Kidney (tissue), 14 donors: ENCODE results near the gene ADGRD1. TPM values are rescaled to one million over a fixed set of nuclear protein-coding genes. Genes with fewer than 3 reads are reported as not detected.

ENCODE experiments used
- DNase-seq, 5 donors: peaks; one replicate each; pipeline ENCODE4 v3.0.0-alpha.2; 2013 to 2020
- FAIRE-seq: peaks from 2 replicates; lab custom pipeline; 2012; peaks lifted over from hg19 to GRCh38; lab: Jason Lieb, UNC
- H3K27ac ChIP-seq, 2 donors: one replicate each; pipeline ENCODE4 v1.7.0; 2013; ENCODE audit warnings: low read depth in 2 of 2, low read length in 2 of 2, inconsistent platforms in 1 of 2
- H3K27me3 ChIP-seq: one replicate; pipeline ENCODE4 v1.7.1; 2013; ENCODE audit warnings: low read length, inconsistent platforms; ENCODE audit not compliant: control insufficient read depth, insufficient read depth
- H3K36me3 ChIP-seq, 3 donors: one replicate each; pipeline versions ENCODE4 v1.7.0 to v1.7.1; 2013; ENCODE audit warnings: low read length in 3 of 3, control low read depth in 1 of 3, inconsistent platforms in 1 of 3; ENCODE audit not compliant: insufficient read depth in 3 of 3, control insufficient read depth in 2 of 3
- H3K4me1 ChIP-seq, 3 donors: one replicate each; pipeline versions ENCODE4 v1.7.0 to v1.7.1; 2013; ENCODE audit warnings: low read length in 3 of 3, inconsistent platforms in 1 of 3, low read depth in 1 of 3; ENCODE audit not compliant: control insufficient read depth in 2 of 3, insufficient read depth in 2 of 3
- H3K4me3 ChIP-seq, 3 donors: one replicate each; pipeline versions ENCODE4 v1.7.0 to v1.8.1; 2013; ENCODE audit warnings: low read length in 3 of 3, control low read depth in 1 of 3, inconsistent platforms in 1 of 3
- H3K9ac ChIP-seq, 3 donors: one replicate each; pipeline versions ENCODE4 v1.7.0 to v1.7.1; 2013; ENCODE audit warnings: low read length in 3 of 3, control low read depth in 1 of 3, inconsistent platforms in 1 of 3
- H3K9me3 ChIP-seq, 3 donors: one replicate each; pipeline versions ENCODE4 v1.7.0 to v1.7.1; 2013; ENCODE audit warnings: low read length in 3 of 3, control low read depth in 1 of 3, inconsistent platforms in 1 of 3; ENCODE audit not compliant: control insufficient read depth in 2 of 3, insufficient read depth in 1 of 3
- intact Hi-C: fragments of 100-400 bp; cut with DNase I; formaldehyde crosslinking; loops from one replicate; pipeline ENCODE4 v1.11.1; 2022
- polyA plus RNA-seq: library from polyadenylated mRNA; stranded (reverse); fragments of 350-450 nt; fragmentation: Illumina TruSeq; extraction: RNeasy Lipid Tissue Mini Kit (QIAGEN cat#74804); gene quantifications from one replicate; pipeline ENCODE4 v1.2.3, GENCODE V29; 2014; ENCODE audit warnings: low read depth, low replicate concordance; ENCODE audit not compliant: insufficient read depth
- total RNA-seq: library from RNA; stranded (reverse); fragmentation: NEBNext Ultra II Directional; extraction: Animal tissue kit (Norgen Biotek cat#: 25700); gene quantifications from one replicate; pipeline ENCODE4 v1.2.1, GENCODE V29; 2021
- TF ChIP-seq, protein P1 (sequence below): IDR thresholded peaks from 3 replicates; pipeline ENCODE4 v1.5.1; 2012; ENCODE audit warnings: mild to moderate bottlenecking, moderate library complexity, borderline replicate concordance; ENCODE audit not compliant: insufficient read depth; ENCODE audit errors: extremely low read depth
- donor health status: control.
- donor health status: control.
- donor health status: control.
- donor health status: control.
- donor health status: control.
- donor health status: DM: yes; HTN: yes; CAD: no.
- donor health status: Normal renal cell carcinoma (clear cell type).

Gene ADGRD1
- total and polyA plus RNA-seq, 2 donors from 2014 or later: 1.7 to 6.7 TPM

DNA sequence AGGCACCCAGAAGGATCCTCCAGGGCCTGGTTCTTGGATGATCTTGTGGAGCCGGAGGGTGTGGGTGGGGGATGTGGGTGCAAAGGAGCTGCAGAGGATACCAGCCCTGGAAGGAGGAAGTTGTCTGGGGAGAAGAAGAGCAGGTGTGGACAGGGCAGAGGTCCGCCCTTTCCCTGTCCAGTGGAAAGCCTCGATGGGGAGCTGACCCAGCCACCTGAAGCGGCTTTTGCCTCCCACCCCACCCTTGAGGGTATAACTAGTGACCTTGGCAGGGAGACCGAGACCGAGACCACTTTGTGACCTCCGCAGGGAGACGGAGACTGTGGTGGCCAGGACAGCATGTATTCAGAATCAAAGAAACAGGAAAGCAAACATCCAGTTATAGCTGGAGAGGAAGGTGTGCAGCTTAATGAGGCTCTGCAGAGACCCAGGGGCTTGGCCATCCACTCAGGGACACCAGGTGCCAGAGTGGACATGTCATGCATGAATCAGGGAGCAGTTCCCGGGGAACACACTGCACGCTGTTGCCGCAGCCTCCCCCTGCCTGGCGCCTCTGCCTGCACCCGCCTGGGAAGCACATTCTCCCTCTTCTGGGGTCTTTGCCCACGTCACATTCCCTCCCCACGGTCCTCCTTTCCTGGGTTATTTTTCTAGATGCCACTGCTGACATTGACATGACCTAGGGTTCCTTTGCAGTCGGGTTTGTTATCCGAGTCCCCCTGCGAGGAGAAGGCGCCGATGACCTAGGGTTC lies 87.7 kb downstream of the ADGRD1 start:
- Histone ChIP-seq H3K36me3 (no peaks in the 10 kb centered on the region), H3K9ac (no peak overlapping the region), H3K27ac (no peak overlapping the region), H3K4me3 (no peak overlapping the region), H3K27me3 (no peaks in the 10 kb centered on the region), H3K9me3 (no peaks in the 10 kb centered on the region), H3K4me1 (no peaks in the 10 kb centered on the region)
- TF ChIP-seq, protein P1, sequence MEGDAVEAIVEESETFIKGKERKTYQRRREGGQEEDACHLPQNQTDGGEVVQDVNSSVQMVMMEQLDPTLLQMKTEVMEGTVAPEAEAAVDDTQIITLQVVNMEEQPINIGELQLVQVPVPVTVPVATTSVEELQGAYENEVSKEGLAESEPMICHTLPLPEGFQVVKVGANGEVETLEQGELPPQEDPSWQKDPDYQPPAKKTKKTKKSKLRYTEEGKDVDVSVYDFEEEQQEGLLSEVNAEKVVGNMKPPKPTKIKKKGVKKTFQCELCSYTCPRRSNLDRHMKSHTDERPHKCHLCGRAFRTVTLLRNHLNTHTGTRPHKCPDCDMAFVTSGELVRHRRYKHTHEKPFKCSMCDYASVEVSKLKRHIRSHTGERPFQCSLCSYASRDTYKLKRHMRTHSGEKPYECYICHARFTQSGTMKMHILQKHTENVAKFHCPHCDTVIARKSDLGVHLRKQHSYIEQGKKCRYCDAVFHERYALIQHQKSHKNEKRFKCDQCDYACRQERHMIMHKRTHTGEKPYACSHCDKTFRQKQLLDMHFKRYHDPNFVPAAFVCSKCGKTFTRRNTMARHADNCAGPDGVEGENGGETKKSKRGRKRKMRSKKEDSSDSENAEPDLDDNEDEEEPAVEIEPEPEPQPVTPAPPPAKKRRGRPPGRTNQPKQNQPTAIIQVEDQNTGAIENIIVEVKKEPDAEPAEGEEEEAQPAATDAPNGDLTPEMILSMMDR: no peak
- FAIRE-seq (no peak), DNase-seq (peak in 1 of 5 donors; percentile 39)
- intact Hi-C loops: no loop called here

- TF ChIP-seq, protein P1: no peak
- Histone ChIP-seq H3K27me3 (no peaks in the 10 kb centered on the region), H3K9ac (no peak overlapping the region), H3K4me3 (no peak overlapping the region), H3K9me3 (no peaks in the 10 kb centered on the region), H3K27ac (no peak overlapping the region), H3K4me1 (no peaks in the 10 kb centered on the region), H3K36me3 (no peaks in the 10 kb centered on the region)
- intact Hi-C loops: no loop called here
- FAIRE-seq: no peak
- peak in 1 of 5 donors; percentile 49 for DNase-seq
These were observed 88.5 kb downstream of the ADGRD1 start for GRCh38 chr12:131041968-131042833.

DNA sequence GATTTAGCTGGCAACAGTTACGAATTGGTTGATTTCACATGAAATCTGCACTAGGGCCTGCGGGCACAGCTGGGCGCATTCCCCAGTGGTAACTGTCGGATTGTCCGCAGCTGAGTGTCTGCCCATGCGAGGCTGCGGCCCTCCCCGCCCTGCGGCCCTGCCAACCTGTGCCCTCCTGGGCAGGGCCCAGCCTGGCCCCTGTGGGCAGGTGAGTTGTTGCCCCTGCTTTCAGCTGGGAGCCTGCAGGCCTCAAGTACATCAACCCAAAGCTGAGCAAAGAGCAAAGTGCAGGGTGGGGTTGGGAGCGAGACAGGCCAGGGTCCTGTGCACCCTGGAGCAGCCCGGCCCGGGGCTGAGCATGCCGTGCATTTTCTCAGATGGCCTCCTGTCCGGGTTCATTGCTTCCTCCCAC lies 89.1 kb downstream of the ADGRD1 start:
- Histone ChIP-seq H3K27ac (no peak overlapping the region), H3K4me1 (no peaks in the 10 kb centered on the region), H3K9me3 (no peaks in the 10 kb centered on the region), H3K4me3 (no peak overlapping the region), H3K36me3 (no peaks in the 10 kb centered on the region), H3K27me3 (no peaks in the 10 kb centered on the region), H3K9ac (no peak overlapping the region)
- peak in 3 of 5 donors; percentile 29 to 54 (median 43) for DNase-seq
- TF ChIP-seq, protein P1: no peak
- FAIRE-seq: no peak
- intact Hi-C loops: no loop called here
